SK-N-SH (cell line): Measurements from ENCODE around the gene SATB1. TPM values are rescaled to one million over a fixed set of nuclear protein-coding genes. Genes with fewer than 3 reads are reported as not detected.

Experiments
- CTCF ChIA-PET: fragments of 300-600, 350-600 bp; formaldehyde crosslinking; extraction: SDS; loops from one replicate; lab custom pipeline; 2021; lab: Yijun Ruan, JAX
- POLR2A ChIA-PET: fragments of 350-600 bp; sonication (Branson Sonifier 250); formaldehyde crosslinking; extraction: SDS; loops from one replicate; lab custom pipeline; 2020; ENCODE audit warnings: antibody characterized with exemption, inconsistent platforms; lab: Yijun Ruan, JAX
- DNase-seq: peaks from one replicate; pipeline ENCODE4 v3.0.0; 2012
- H2AFZ ChIP-seq: fragments of 200-600 bp; sonication (generic); 2 replicates; pipeline ENCODE4 v1.8.1; 2016; ENCODE audit warnings: antibody characterized with exemption, mild to moderate bottlenecking, low read depth
- H3F3A ChIP-seq: fragments of 200-600 bp; sonication (generic); replicated peaks from 2 replicates; pipeline ENCODE3; 2016; ENCODE audit warnings: antibody characterized with exemption, mild to moderate bottlenecking; ENCODE audit not compliant: insufficient read depth
- H3K27ac ChIP-seq, 2 experiments: fragments of 200-500 bp in 1 of 2; fragments of 200-600 bp in 1 of 2; sonication (Bioruptor generic) in 1 of 2; sonication (generic), shearing (Covaris generic) in 1 of 2; 2 replicates each; pipeline versions ENCODE4 v1.5.1 to v1.6.1; 2014 to 2016; ENCODE audit warnings: low read depth in 2 of 2, inconsistent platforms in 1 of 2, low read length in 1 of 2, mild to moderate bottlenecking in 1 of 2, mixed read lengths in 1 of 2
- H3K27me3 ChIP-seq: fragments of 200-600 bp; sonication (generic), shearing (Covaris generic); 2 replicates; pipeline ENCODE4 v1.6.1; 2016; ENCODE audit warnings: mixed run types; ENCODE audit not compliant: insufficient read depth
- H3K36me3 ChIP-seq, 2 experiments: fragments of 200-500 bp in 1 of 2; fragments of 200-600 bp in 1 of 2; sonication (Bioruptor generic) in 1 of 2; sonication (generic) in 1 of 2; replicated peaks in 1 of 2; 2 replicates each; pipeline versions ENCODE3 to v1.5.1; 2014 to 2016; ENCODE audit warnings: low read length in 1 of 2, mild to moderate bottlenecking in 1 of 2; ENCODE audit not compliant: insufficient read depth in 2 of 2, control insufficient read depth in 1 of 2
- H3K4me1 ChIP-seq, 2 experiments: fragments of 200-500 bp in 1 of 2; fragments of 200-600 bp in 1 of 2; sonication (Bioruptor generic) in 1 of 2; sonication (generic), shearing (Covaris generic) in 1 of 2; 2 replicates each; pipeline versions ENCODE4 v1.5.1 to v1.6.1; 2014 to 2016; ENCODE audit warnings: low read depth in 1 of 2, low read length in 1 of 2, mixed run types in 1 of 2; ENCODE audit not compliant: insufficient read depth in 2 of 2, control insufficient read depth in 1 of 2
- H3K4me2 ChIP-seq: fragments of 200-600 bp; sonication (generic), shearing (Covaris generic); 2 replicates; pipeline ENCODE4 v1.6.1; 2017; ENCODE audit warnings: mixed run types
- H3K4me3 ChIP-seq, 2 experiments: fragments of 200-500 bp in 1 of 2; fragments of 200-600 bp in 1 of 2; sonication (Bioruptor generic) in 1 of 2; sonication (generic), shearing (Covaris generic) in 1 of 2; 2 replicates each; pipeline versions ENCODE4 v1.5.1 to v1.8.1; 2014 to 2016; ENCODE audit warnings: low read depth in 2 of 2, inconsistent platforms in 1 of 2, low read length in 1 of 2, mild to moderate bottlenecking in 1 of 2, mixed read lengths in 1 of 2, moderate library complexity in 1 of 2
- H3K79me2 ChIP-seq: fragments of 200-600 bp; sonication (generic); 2 replicates; pipeline ENCODE4 v1.8.1; 2017; ENCODE audit warnings: mild to moderate bottlenecking; ENCODE audit not compliant: insufficient read depth
- H3K9ac ChIP-seq: fragments of 200-600 bp; sonication (generic); 2 replicates; pipeline ENCODE4 v1.6.1; 2017; ENCODE audit warnings: mixed run types
- H3K9me2 ChIP-seq: fragments of 200-600 bp; sonication (generic); 2 replicates; pipeline ENCODE4 v1.6.1; 2017; ENCODE audit warnings: mixed run types
- H3K9me3 ChIP-seq: fragments of 200-600 bp; sonication (generic); 2 replicates; pipeline ENCODE4 v1.6.1; 2017; ENCODE audit warnings: mixed run types, mild to moderate bottlenecking, moderate library complexity
- H4K20me1 ChIP-seq: fragments of 200-600 bp; sonication (generic); 2 replicates; pipeline ENCODE4 v1.6.1; 2017; ENCODE audit warnings: mild to moderate bottlenecking, mixed run types; ENCODE audit not compliant: insufficient read depth
- EP300 ChIP-seq, 2 experiments: IDR thresholded peaks; 2 replicates each; pipeline versions ENCODE4 v1.4.0 to v1.6.1; 2012; ENCODE audit warnings: borderline replicate concordance in 1 of 2, low read depth in 1 of 2, low read length in 1 of 2
- FOSL2 ChIP-seq: IDR thresholded peaks from 2 replicates; pipeline ENCODE4 v1.4.0; 2012; ENCODE audit warnings: low read depth, mild to moderate bottlenecking, moderate library complexity, borderline replicate concordance
- FOXM1 ChIP-seq: IDR thresholded peaks from 2 replicates; pipeline ENCODE4 v1.4.0; 2012; ENCODE audit warnings: low read depth, mild to moderate bottlenecking
- MEF2A ChIP-seq: IDR thresholded peaks from 2 replicates; pipeline ENCODE4 v1.4.0; 2012; ENCODE audit warnings: low read depth, borderline replicate concordance
- MXI1 ChIP-seq: IDR thresholded peaks from 2 replicates; pipeline ENCODE4 v1.6.1; 2012; ENCODE audit warnings: mild to moderate bottlenecking, low read depth, low read length, improper control_type of control experiment
- PBX3 ChIP-seq: IDR thresholded peaks from 2 replicates; pipeline ENCODE4; 2012
- POLR2AphosphoS5 ChIP-seq: IDR thresholded peaks from 2 replicates; pipeline ENCODE4 v1.6.1; 2012; ENCODE audit warnings: low read depth, low read length
- RAD21 ChIP-seq: IDR thresholded peaks from 2 replicates; pipeline ENCODE4 v1.6.1; 2012; ENCODE audit warnings: mild to moderate bottlenecking, low read length
- RCOR1 ChIP-seq: fragments of 150-350 bp; IDR thresholded peaks from 2 replicates; pipeline ENCODE4 v1.6.1; 2017; ENCODE audit warnings: antibody characterized with exemption, low read length
- REST ChIP-seq: IDR thresholded peaks from 2 replicates; pipeline ENCODE4 v1.6.1; 2012; ENCODE audit warnings: mild to moderate bottlenecking, low read depth, low read length, moderate library complexity
- RFX5 ChIP-seq: IDR thresholded peaks from 2 replicates; pipeline ENCODE4 v1.6.1; 2012; ENCODE audit warnings: mild to moderate bottlenecking, improper control_type of control experiment, low read length
- RXRA ChIP-seq: IDR thresholded peaks from 2 replicates; pipeline ENCODE4 v1.4.0; 2012; ENCODE audit warnings: low read depth, mild to moderate bottlenecking, borderline replicate concordance
- SIN3A ChIP-seq: IDR thresholded peaks from 2 replicates; pipeline ENCODE4 v1.6.1; 2012; ENCODE audit warnings: low read depth, mild to moderate bottlenecking, low read length, moderate library complexity, borderline replicate concordance
- TCF12 ChIP-seq: IDR thresholded peaks from 2 replicates; pipeline ENCODE4 v1.4.0; 2012
- TEAD4 ChIP-seq: IDR thresholded peaks from 2 replicates; pipeline ENCODE4 v1.4.0; 2012; ENCODE audit warnings: mild to moderate bottlenecking, borderline replicate concordance; ENCODE audit not compliant: insufficient read depth
- USF1 ChIP-seq: IDR thresholded peaks from 2 replicates; pipeline ENCODE4 v1.4.0; 2012; ENCODE audit warnings: low read depth, borderline replicate concordance
- WGBS: methylation state at CpG from one replicate; pipeline ENCODE4 v1.1.6; 2017; ENCODE audit warnings: low lambda C conversion rate; 5-methylcytosine and 5-hydroxymethylcytosine counted together
- polyA plus RNA-seq, 3 experiments: library from polyadenylated mRNA; depleted of rRNA; stranded (reverse); fragments of >200 nt; gene quantifications; 2 replicates each; pipeline ENCODE4 v1.2.3, GENCODE V29; 2012

The SATB1 gene
- polyA plus RNA-seq, 1 of the 3 experiments (the other 2 are of a cell fraction), result 8.5 TPM

GRCh38 chr3:18441551-18441950 is 16.4 kb upstream of the SATB1 start:
- no peak overlapping the region for H2AFZ ChIP-seq
- TF ChIP-seq MEF2A, result no peak
- TF ChIP-seq USF1, result no peak
- no peak for TF ChIP-seq MXI1
- TF ChIP-seq EP300 (IDR thresholded peaks at IDR 0.05; ENCODE audit: borderline replicate concordance in 1 of 2, low read depth in 1 of 2, low read length in 1 of 2), result no peak
- no peak for TF ChIP-seq REST
- TF ChIP-seq RFX5, result no peak
- no peak for TF ChIP-seq RAD21
- no peak for TF ChIP-seq SIN3A
- TF ChIP-seq RXRA, result no peak
- TF ChIP-seq POLR2AphosphoS5, result no peak
- no peak for TF ChIP-seq TEAD4
- no peak for TF ChIP-seq FOXM1
- TF ChIP-seq TCF12, result no peak
- CTCF ChIA-PET, result no interaction called here
- no peak for DNase-seq
- H3K4me2 ChIP-seq, result no peak overlapping the region
- H3K9me2 ChIP-seq, result no peaks in the 10 kb centered on the region
- no peak overlapping the region for H3K4me3 ChIP-seq
- POLR2A ChIA-PET, result no interaction called here
- H3F3A ChIP-seq, result peaks cover 7% of the 10 kb centered on the region
- H3K4me1 ChIP-seq, result peaks cover 0 to 17% of the 10 kb centered on the region in 2 experiments; a peak in 2 of 4 replicates
- H4K20me1 ChIP-seq, result no peaks in the 10 kb centered on the region
- no peaks in the 10 kb centered on the region for H3K79me2 ChIP-seq
- peaks cover 26% of the 10 kb centered on the region; the same call in 1 of the 2 replicates for H3K27me3 ChIP-seq
- 60% methylated on average over 1 of the region's 1 CpG for WGBS
- no peaks in the 10 kb centered on the region for H3K36me3 ChIP-seq
- no peaks in the 10 kb centered on the region for H3K9me3 ChIP-seq
- no peak overlapping the region for H3K9ac ChIP-seq
- no peak overlapping the region for H3K27ac ChIP-seq

- 0 out of 2 replicates have a peak overlapping the region, but pooled peaks have one; percentile 52 for H2AFZ ChIP-seq
- no peaks in the 10 kb centered on the region for H4K20me1 ChIP-seq
- no peaks in the 10 kb centered on the region for H3K36me3 ChIP-seq
- no peak for DNase-seq
- POLR2A ChIA-PET, result no interaction called here
- H3K27ac ChIP-seq, result no peak overlapping the region
- H3K9me2 ChIP-seq, result no peaks in the 10 kb centered on the region
- no peak for TF ChIP-seq RCOR1
- TF ChIP-seq PBX3, result no peak
- peak; percentile 9; the same call in 1 of the 2 replicates for TF ChIP-seq FOSL2
- no peak overlapping the region for H3K9ac ChIP-seq
- H3K9me3 ChIP-seq, result no peaks in the 10 kb centered on the region
- 41% methylated on average over 7 of the region's 7 CpGs for WGBS
- H3K4me3 ChIP-seq, result no peak overlapping the region
- CTCF ChIA-PET, result no interaction called here
- H3K79me2 ChIP-seq, result no peaks in the 10 kb centered on the region
- peak overlapping the region; percentile 38 for H3K4me2 ChIP-seq
- H3F3A ChIP-seq, result peaks cover 4% of the 10 kb centered on the region
- H3K27me3 ChIP-seq, result peaks cover 14% of the 10 kb centered on the region; the same call in 1 of the 2 replicates
- H3K4me1 ChIP-seq, result peaks cover 0 to 11% of the 10 kb centered on the region in 2 experiments; a peak in 2 of 4 replicates
Observed at GRCh38 chr3:18440066-18440722, 15.1 kb upstream of the SATB1 start.
